HG03159 (cell line): ENCODE measurements around the gene NTNG2.
"Not testable (repeated sequence)": the region's sequence is repeated elsewhere in the genome, so short reads cannot be mapped to it uniquely, and the experiment has no call there.

Source experiments
- ATAC-seq: cut with Tn5 transposase; IDR thresholded peaks from one replicate; pipeline ENCODE4 v1.9.1; 2021; ENCODE audit warnings: mild to moderate bottlenecking, moderate library complexity; ENCODE audit not compliant: unreplicated experiment

NTNG2 gene

GRCh38 chr9:132161743-132162184 lies at the start of gene NTNG2:
NTNG2 (plus strand) TSS chr9:132162058; CDS start chr9:132166832, 4,774 bp downstream.
- ATAC-seq: no peak

GRCh38 chr9:132114102-132114707 lies 47.7 kb upstream of the NTNG2 start:
- no peak for ATAC-seq

GRCh38 chr9:132116583-132116982 lies 45.3 kb upstream of the NTNG2 start:
- ATAC-seq: no peak

GRCh38 chr9:132117694-132118093 lies 44.2 kb upstream of the NTNG2 start:
- no peak for ATAC-seq

- ATAC-seq: no peak
These were observed 40.8 kb upstream of the NTNG2 start for GRCh38 chr9:132121021-132121420.

GRCh38 chr9:132124800-132125199 lies 37.1 kb upstream of the NTNG2 start:
- ATAC-seq: no peak

GRCh38 chr9:132125361-132125760 lies 36.5 kb upstream of the NTNG2 start:
- no peak for ATAC-seq

- no peak for ATAC-seq
These were observed 35.7 kb upstream of the NTNG2 start for GRCh38 chr9:132125944-132126679.

- ATAC-seq: no peak
These were observed 35.1 kb upstream of the NTNG2 start for GRCh38 chr9:132126680-132127236.

GRCh38 chr9:132127888-132128534 lies 33.8 kb upstream of the NTNG2 start:
- ATAC-seq: no peak

GRCh38 chr9:132129535-132129934 lies 32.3 kb upstream of the NTNG2 start:
- no peak for ATAC-seq

GRCh38 chr9:132134085-132134484 lies 27.8 kb upstream of the NTNG2 start:
- not testable (repeated sequence) for ATAC-seq

- ATAC-seq: no peak
These were observed 26.4 kb upstream of the NTNG2 start for GRCh38 chr9:132135456-132135855.

- ATAC-seq: no peak
These were observed 25.6 kb upstream of the NTNG2 start for GRCh38 chr9:132136151-132136780.

GRCh38 chr9:132141344-132141947 lies 20.4 kb upstream of the NTNG2 start:
- no peak for ATAC-seq

- ATAC-seq: no peak
These were observed 19.8 kb upstream of the NTNG2 start for GRCh38 chr9:132141948-132142594.

GRCh38 chr9:132142924-132143323 lies 18.9 kb upstream of the NTNG2 start:
- ATAC-seq: no peak

GRCh38 chr9:132143359-132143758 lies 18.5 kb upstream of the NTNG2 start:
- ATAC-seq: no peak

GRCh38 chr9:132144708-132145365 lies 17.0 kb upstream of the NTNG2 start:
- ATAC-seq: no peak

GRCh38 chr9:132146039-132146438 lies 15.8 kb upstream of the NTNG2 start:
- no peak for ATAC-seq
